K562 (cell line): ENCODE data around the gene DXO.

Experiments used
- CTCF ChIP-seq, 3 experiments: IDR thresholded peaks in 2 of 3; conservative IDR thresholded peaks in 1 of 3; 2 replicates each; pipeline ENCODE4 v1.5.1; 2011 to 2012; ENCODE audit warnings: low read length in 3 of 3, mild to moderate bottlenecking in 3 of 3, control low read depth in 2 of 3, improper control_type of control experiment in 1 of 3, inconsistent platforms in 1 of 3, low read depth in 1 of 3, mixed read lengths in 1 of 3, moderate library complexity in 1 of 3; ENCODE audit not compliant: insufficient read depth in 2 of 3
- E2F4 ChIP-seq: sonication (generic); formaldehyde crosslinking; IDR thresholded peaks from 2 replicates; pipeline ENCODE4 v1.8.0; 2022; ENCODE audit warnings: mild to moderate bottlenecking, low read depth, missing genetic modification reagents
- EZH2 ChIP-seq: IDR thresholded peaks from 2 replicates; pipeline ENCODE4 v1.6.1; 2012; ENCODE audit warnings: low read depth, mild to moderate bottlenecking, inconsistent platforms, low read length, borderline replicate concordance
- NBN ChIP-seq: fragments of 450-650 bp; IDR thresholded peaks from 2 replicates; pipeline ENCODE4 v1.6.1; 2016; ENCODE audit warnings: low read depth, mild to moderate bottlenecking
- NFE2L1 ChIP-seq: fragments of 450-650 bp; IDR thresholded peaks from 2 replicates; pipeline ENCODE4 v1.6.1; 2016; ENCODE audit warnings: missing genetic modification characterization, low read depth, mild to moderate bottlenecking, missing compliant biosample characterization, moderate library complexity, borderline replicate concordance
- NR2C1 ChIP-seq, 2 experiments: fragments of 450-650 bp; IDR thresholded peaks; 2 replicates each; pipeline ENCODE4 v1.6.1; 2017; ENCODE audit warnings: mild to moderate bottlenecking in 2 of 2, antibody characterized with exemption in 1 of 2, inconsistent platforms in 1 of 2, missing compliant biosample characterization in 1 of 2, missing genetic modification characterization in 1 of 2
- PRPF4 ChIP-seq: fragments of 200-400 bp; formaldehyde crosslinking; IDR thresholded peaks from one replicate; pipeline ENCODE4 v1.6.1; 2017; ENCODE audit warnings: low read length, low read depth, mild to moderate bottlenecking; ENCODE audit not compliant: insufficient read depth, poor library complexity, severe bottlenecking
- TAF1 ChIP-seq: IDR thresholded peaks from 2 replicates; pipeline ENCODE4 v1.6.1; 2011; ENCODE audit warnings: mild to moderate bottlenecking, low read length, moderate library complexity; ENCODE audit not compliant: insufficient read depth, control insufficient read depth, severe bottlenecking; ENCODE audit errors: extremely low read depth
- TBP ChIP-seq: optimal IDR thresholded peaks from 2 replicates; pipeline ENCODE3; 2011; ENCODE audit warnings: low read depth, low read length, improper control_type of control experiment
- TEAD1 ChIP-seq, 2 experiments: fragments of 450-650 bp in 1 of 2; sonication (generic) in 1 of 2; formaldehyde crosslinking; IDR thresholded peaks; 2 replicates each; pipeline versions ENCODE4 v1.4.0 to v1.8.0; 2020 to 2022; ENCODE audit warnings: mild to moderate bottlenecking in 2 of 2, missing genetic modification reagents in 1 of 2
- ZBTB1 ChIP-seq: sonication (generic); formaldehyde crosslinking; IDR thresholded peaks from 2 replicates; pipeline ENCODE4 v1.8.1; 2023; ENCODE audit warnings: missing genetic modification reagents, low read depth, mild to moderate bottlenecking, borderline replicate concordance
- ZNF23 ChIP-seq: fragments of 250-450 bp; sonication (Bioruptor Pico); IDR thresholded peaks from 2 replicates; pipeline ENCODE4 v1.4.0; 2020; ENCODE audit warnings: mild to moderate bottlenecking
- ZNF589 ChIP-seq: fragments of 200-800 bp; sonication (Bioruptor generic); IDR thresholded peaks from 2 replicates; pipeline ENCODE4 v1.6.1; 2016; ENCODE audit warnings: low read depth, missing genetic modification characterization, missing compliant biosample characterization

GRCh38 chr6:31971993-31972708 lies at the start of gene DXO:
- peak in 1 of 3 experiments; percentile 0; a peak in 1 of 6 replicates for TF ChIP-seq CTCF (IDR thresholded peaks at IDR 0.05 in 2 of 3, conservative IDR thresholded peaks at IDR 0.05 in 1 of 3; ENCODE audit: insufficient read depth in 2 of 3, low read depth in 1 of 3, low read length in 3 of 3)
- peak; percentile 67 for TF ChIP-seq TBP
- 0 out of 2 replicates have a peak, but pooled peaks have one; percentile 20 for TF ChIP-seq ZNF589 (CRISPR knock-in tag)
- peak; percentile 81 for TF ChIP-seq NR2C1 (IDR thresholded peaks at IDR 0.05)
- TF ChIP-seq NR2C1 (tag; IDR thresholded peaks at IDR 0.05) = peak; percentile 50; the same call in 1 of the 2 replicates
- no peak for TF ChIP-seq EZH2
- peak; percentile 66; the same call in 1 of the 2 replicates for TF ChIP-seq E2F4 (CRISPR knock-in tag)
- TF ChIP-seq NBN = peak; percentile 100
- TF ChIP-seq ZNF23 (CRISPR knock-in tag) = no peak
- TF ChIP-seq PRPF4 = no peak
- TF ChIP-seq TAF1 = peak; percentile 77
- TF ChIP-seq TEAD1 (CRISPR knock-in tag; IDR thresholded peaks at IDR 0.05) = peak; percentile 91 to 99
- no peak for TF ChIP-seq NFE2L1 (tag)
- peak; percentile 21; the same call in 1 of the 2 replicates for TF ChIP-seq ZBTB1
